Activated CD4-positive, CD25-positive, alpha-beta regulatory T cell treated with anti-CD3 and anti-CD28 coated beads, Interleukin-2, amount 50 U/mL, for 72 hours (primary cell): ENCODE results near the gene ADAD1.

ENCODE experiments used
- DNase-seq: peaks from one replicate; pipeline ENCODE4 v3.0.0; 2021

The ADAD1 gene

DNA sequence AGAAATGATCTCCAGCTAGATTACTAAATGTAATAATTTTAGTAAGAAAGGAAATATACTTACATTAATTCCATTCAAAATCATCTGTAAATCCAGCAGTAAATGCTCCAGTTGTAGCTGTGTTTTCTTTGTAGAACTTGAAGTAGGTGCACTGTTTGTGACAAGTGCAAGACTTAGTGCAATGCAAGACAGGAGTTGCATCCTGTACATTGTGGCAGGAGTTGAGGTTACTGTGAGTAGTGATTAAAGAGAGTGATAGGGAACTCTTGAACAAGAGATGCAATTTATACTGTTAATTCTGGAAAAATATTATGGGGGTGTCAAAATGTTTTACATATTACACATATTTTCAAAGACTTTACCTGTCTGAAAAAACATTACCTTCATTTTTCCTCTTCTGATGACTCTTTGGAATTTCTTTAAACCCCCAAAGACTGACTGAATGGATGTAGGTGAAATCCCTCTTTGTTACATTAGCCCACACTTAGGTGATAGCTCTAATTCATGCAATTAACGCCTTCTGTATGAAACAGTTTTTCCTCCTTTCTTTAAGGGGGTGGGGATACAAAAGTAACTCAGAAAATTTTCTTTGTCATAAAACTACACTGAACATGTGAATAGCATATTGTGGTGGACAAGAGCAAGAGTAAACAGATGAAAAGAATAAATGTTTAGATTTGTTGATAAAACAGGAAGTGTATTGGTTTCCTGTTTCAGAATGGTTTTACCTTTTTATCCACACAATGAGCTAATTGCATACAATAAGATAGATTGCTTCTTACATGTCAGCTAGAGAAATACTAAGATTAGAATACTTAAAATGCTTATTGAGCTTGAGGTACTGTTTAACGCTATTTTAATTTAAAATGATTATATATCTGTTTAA lies 77.7 kb downstream of the ADAD1 start, which contains the start of gene IL2:
TSS of gene IL2 (minus strand) at position 495 of the 886 bp plus-strand sequence. CDS start at position 210, 285 bp downstream.
- no peak for DNase-seq

DNA sequence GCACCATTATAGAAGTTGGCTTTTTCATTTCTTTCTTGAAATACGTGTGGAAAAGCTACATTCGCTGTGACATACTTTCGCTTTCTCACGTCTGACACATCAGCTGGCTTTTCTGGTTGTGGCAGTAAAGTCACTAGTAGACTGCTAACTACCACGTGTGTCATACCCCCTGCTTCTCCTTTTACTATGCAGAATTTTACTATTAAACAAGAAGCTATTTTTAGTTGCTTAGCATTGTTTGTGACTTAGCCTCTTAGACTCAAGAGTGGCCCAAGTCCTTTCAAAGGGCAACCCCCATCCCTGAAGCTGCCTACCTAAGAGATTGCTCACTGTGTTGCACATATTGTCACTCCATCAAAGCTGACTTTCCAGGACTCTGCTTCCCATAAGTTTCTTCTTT lies 79.8 kb downstream of the ADAD1 start:
- DNase-seq: no peak

DNA sequence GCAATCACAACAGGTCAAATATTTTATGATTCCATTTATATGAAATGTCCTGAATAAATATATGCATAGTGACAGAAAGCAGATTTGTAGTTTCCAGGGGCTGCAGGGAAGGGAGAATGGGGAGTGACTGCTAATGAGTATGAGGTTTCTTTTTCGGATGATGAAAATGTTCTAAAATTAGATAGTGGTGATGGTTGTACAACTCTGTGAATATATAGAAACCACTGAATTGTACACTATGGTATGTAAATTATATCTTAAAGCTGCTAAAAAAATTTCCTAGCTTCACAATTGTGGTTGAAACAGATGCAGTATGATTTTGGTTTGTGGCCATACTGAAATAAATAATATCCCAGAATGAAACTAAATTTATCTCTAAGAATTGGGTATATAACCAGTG lies 90.6 kb downstream of the ADAD1 start:
- no peak for DNase-seq

DNA sequence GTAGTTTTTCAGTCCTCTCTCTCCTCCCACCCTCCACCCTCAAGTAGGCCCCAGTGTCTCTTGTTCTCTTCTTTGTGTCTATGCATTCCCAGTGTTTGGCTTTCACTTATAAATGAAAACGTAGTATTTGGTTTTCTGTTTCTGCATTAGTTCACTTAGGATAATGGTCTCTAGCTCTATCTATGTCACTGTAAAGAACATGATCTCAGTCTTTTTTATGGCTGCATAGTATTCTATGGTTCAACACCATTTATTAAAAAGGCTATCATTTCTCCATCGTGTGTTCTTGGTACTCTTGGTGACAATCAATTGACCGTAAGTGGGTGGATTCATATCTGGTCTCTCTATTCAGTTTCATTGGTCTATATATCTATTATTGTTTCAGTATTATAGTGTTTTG lies 96.4 kb downstream of the ADAD1 start:
- DNase-seq: no peak

DNA sequence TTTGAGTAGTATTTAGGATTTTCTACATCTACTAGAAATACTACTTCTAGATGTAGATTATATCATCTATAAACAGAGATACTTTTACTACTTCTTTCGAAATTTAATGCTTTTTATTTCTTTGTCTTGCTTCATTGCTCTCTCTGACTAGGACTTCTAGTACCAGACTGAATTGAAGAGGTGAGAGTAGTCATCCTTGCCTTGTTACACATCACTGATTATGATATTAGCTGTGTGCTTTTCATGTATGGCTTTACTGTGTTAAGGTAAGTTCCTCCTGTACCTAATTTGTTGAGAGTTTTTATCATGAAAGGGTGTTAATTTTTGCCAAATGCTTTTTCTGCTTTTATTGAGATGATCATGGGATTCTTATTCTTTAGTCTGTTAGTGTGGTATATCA lies 97.3 kb downstream of the ADAD1 start:
- DNase-seq: no peak

DNA sequence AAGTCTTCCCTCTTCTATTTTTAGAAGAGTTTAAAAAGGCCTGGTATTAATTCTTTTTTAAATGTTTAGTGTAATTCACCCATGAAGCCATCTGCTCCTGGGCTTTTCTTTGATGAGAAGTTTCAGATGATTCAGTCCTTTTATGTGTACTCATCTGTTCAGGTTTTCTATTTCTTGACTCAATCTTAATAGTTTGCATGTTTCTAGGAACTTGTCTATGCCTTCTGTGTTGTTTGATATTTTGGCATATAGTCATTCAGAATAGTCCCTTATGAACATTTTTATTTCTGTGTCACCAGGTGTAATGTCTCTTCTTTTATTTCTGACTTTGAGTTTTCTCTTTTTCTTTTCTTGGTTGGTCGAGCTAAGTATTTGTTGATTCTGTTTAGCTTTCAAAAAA lies 97.9 kb downstream of the ADAD1 start:
- DNase-seq: no peak
